AG04449 (cell line): Measurements from ENCODE around the gene C20orf141.

ENCODE experiments used
- CTCF ChIA-PET: fragments of 350-600 bp; formaldehyde crosslinking; extraction: SDS; loops from one replicate; lab custom pipeline; 2021; ENCODE audit warnings: antibody characterized with exemption; lab: Yijun Ruan, JAX
- POLR2A ChIA-PET: fragments of 400-600, 350-600 bp; formaldehyde crosslinking; extraction: SDS; loops from one replicate; lab custom pipeline; 2020; ENCODE audit warnings: antibody characterized with exemption, inconsistent platforms; lab: Yijun Ruan, JAX
- DNase-seq: peaks from one replicate; pipeline ENCODE4 v3.0.0-alpha.2; 2010; ENCODE audit warnings: low read depth, low spot score
- H3K4me3 ChIP-seq: 2 replicates; pipeline ENCODE4 v1.5.1; 2011; ENCODE audit warnings: low read depth, mild to moderate bottlenecking, control low read depth, low read length
- CTCF ChIP-seq: IDR thresholded peaks from one replicate; pipeline ENCODE4 v1.5.1; 2011; ENCODE audit warnings: mild to moderate bottlenecking, moderate library complexity, low read length, control low read depth, inconsistent platforms; ENCODE audit not compliant: insufficient read depth; ENCODE audit errors: missing control alignments

The C20orf141 gene

DNA sequence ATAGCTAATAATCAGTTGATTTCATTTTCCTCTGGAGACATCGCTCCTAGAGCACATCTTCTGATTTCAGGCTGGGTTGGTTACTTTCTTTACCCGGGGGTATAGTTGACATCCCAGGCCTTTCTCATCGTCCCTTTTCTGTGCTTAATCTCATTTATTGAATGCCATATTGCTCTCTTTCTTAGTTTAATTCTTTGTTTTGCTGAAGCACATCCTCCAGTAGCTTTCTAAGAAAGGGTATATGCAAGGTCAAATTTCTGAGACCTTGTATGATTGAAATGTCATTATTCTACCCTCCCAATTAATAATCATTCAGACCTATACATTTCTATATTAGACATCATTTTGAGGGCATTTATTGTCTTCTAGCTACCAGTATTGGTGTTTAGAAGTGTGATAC lies 2.6 kb upstream of the C20orf141 start:
- no peak for DNase-seq
- no peak for TF ChIP-seq CTCF
- no peak overlapping the region for H3K4me3 ChIP-seq
- ChIA-PET POLR2A (no interaction called here), CTCF (interaction anchor here (0.6 to 0.9 kb wide), 2 partner anchors 24 to 189 kb away, joined by 3 read pairs; no protein-coding TSS in a partner anchor)

DNA sequence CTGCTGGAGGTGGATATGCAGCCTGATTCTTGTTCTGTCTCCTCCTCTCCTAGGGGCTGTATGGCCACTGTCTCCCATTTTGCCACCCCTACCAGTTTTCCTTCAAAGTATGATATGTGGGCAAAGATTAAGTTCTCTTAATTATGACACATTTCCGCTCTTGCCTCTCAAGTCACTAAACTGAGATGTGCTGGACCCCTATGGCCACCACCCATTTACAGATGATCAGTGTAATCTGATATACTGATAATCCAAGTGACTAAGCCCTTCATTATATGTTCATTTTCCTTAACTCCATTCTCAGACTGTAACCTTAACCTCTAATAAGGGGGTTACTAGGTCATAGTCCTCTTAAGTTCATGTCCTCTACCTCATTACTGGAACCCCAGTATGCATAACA lies 711 bp upstream of the C20orf141 start:
- H3K4me3 ChIP-seq: no peak overlapping the region
- CTCF ChIA-PET: interaction anchor here (1.2 to 1.4 kb wide), 2 partner anchors 13 to 38 kb away, joined by 4 read pairs; no protein-coding TSS in a partner anchor
- no peak for DNase-seq
- POLR2A ChIA-PET: interaction anchor here (0.6 to 0.8 kb wide), 3 partner anchors 15 to 162 kb away, joined by 3 read pairs; partner anchors contain the start of genes NOP56, PCED1A and VPS16
- TF ChIP-seq CTCF: no peak

DNA sequence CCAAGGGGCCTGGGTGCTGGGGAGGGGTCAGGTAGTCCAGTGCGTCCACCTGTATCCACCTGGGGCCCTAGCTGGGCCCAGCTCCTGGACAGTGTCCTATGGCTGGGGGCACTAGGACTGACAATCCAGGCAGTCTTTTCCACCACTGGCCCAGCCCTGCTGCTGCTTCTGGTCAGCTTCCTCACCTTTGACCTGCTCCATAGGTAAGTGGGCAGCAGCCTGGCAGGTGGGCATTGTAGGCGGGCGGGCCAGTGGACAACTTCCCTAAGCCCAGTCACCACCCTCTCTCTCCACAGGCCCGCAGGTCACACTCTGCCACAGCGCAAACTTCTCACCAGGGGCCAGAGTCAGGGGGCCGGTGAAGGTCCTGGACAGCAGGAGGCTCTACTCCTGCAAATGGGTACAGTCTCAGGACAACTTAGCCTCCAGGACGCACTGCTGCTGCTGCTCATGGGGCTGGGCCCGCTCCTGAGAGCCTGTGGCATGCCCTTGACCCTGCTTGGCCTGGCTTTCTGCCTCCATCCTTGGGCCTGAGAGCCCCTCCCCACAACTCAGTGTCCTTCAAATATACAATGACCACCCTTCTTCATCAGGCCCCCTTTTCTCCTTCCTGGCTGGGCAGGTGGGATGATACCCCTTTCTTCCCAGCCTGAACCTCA lies 584 bp downstream of the C20orf141 start:
- DNase-seq: no peak
- CTCF ChIA-PET: interaction anchor here (1.2 to 1.4 kb wide), 2 partner anchors 12 to 37 kb away, joined by 4 read pairs; no protein-coding TSS in a partner anchor
- H3K4me3 ChIP-seq: no peak overlapping the region
- TF ChIP-seq CTCF: no peak
- POLR2A ChIA-PET: no interaction called here

DNA sequence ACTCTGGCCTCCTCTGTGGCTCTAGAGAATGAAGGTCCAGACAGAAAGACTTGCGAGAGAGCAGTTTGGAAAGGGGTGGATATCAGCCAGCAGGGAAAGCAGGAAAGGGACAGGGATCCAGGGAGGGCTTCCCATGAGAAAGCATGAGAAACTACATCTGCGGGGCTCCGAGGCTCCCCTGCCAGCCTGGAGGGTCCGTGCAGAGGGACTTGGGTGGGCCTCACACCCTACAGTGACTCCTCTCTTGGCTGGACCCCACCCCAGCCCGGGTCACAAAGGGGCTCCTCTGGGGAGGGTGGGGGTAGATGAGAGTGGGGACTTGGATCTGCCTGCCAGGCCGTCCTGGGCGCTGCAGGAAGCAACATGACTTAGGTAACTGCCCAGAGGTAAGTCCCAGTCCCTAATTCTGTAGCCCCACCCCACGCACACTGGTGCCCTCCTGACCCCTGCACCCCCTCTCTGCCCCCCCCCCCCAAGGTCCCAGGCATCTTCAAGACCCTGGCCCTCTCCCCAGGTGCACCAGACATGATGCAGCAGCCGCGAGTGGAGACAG lies 1.3 kb downstream of the C20orf141 start, which contains the start of gene TMEM239:
Gene TMEM239, plus strand, starts transcription at position 335 of the 553 bp plus-strand sequence. Its CDS starts 191 bp downstream, at position 526.
- POLR2A ChIA-PET: no interaction called here
- CTCF ChIA-PET: no interaction called here
- no peak for DNase-seq
- no peak within 1 kb of the TSS for H3K4me3 ChIP-seq
- TF ChIP-seq CTCF: no peak

DNA sequence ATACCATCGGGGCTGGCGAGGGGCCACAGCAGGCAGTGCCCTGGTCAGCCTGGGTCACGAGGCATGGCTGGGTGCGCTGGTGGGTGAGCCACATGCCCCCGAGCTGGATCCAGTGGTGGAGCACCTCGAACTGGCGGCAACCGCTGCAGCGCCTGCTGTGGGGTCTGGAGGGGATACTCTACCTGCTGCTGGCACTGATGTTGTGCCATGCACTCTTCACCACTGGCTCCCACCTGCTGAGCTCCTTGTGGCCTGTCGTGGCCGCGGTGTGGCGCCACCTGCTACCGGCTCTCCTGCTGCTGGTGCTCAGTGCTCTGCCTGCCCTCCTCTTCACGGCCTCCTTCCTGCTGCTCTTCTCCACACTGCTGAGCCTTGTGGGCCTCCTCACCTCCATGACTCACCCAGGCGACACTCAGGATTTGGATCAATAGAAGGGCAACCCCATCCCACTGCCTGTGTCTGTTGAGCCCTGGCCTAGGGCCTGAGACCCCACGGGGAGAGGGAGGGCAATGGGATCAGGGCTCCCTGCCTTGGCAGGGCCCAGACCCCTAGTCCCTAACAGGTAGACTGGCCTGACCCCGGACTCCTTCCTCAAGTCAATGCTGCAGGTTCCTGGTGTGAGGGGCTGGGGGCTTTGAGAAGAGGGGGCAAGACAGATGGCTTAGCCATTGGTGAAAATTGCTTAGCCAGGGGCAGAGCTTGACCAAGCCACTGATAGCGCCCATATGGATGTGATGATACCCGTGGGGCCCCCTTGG lies 2.0 kb downstream of the C20orf141 start:
- TF ChIP-seq CTCF: no peak
- H3K4me3 ChIP-seq: no peak overlapping the region
- DNase-seq: no peak
- ChIA-PET POLR2A (no interaction called here), CTCF (no interaction called here)

DNA sequence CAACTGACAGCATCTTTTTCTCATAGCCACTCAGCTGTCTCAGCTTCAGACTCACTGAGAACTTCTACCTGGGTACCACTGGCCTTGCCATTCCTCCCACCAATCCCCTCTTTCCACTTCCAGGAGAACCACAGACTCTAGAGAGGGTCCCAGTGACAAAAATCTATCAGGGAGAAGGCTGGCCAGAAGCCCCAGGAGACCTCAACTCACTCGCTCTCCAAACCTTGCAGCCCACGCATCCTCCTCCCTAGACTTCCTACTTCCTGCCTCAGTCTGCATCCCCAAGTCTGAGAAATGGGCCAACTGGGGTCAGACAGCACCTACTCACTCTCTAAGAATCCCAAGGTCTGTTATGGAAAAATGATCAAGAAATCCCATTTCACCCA lies 2.5 kb downstream of the C20orf141 start:
- DNase-seq: no peak
- CTCF ChIA-PET: no interaction called here
- no peak for TF ChIP-seq CTCF
- POLR2A ChIA-PET: no interaction called here
- no peak overlapping the region for H3K4me3 ChIP-seq
